ENCODE data around the gene MDN1. TPM values are rescaled to one million over a fixed set of nuclear protein-coding genes. Genes with fewer than 3 reads are reported as not detected.
"Not testable (repeated sequence)": the region's sequence is repeated elsewhere in the genome, so short reads cannot be mapped to it uniquely, and the experiment has no call there.

Gene MDN1
- total RNA-seq, 1 donor from 2014 or later: 44.1 TPM

DNA sequence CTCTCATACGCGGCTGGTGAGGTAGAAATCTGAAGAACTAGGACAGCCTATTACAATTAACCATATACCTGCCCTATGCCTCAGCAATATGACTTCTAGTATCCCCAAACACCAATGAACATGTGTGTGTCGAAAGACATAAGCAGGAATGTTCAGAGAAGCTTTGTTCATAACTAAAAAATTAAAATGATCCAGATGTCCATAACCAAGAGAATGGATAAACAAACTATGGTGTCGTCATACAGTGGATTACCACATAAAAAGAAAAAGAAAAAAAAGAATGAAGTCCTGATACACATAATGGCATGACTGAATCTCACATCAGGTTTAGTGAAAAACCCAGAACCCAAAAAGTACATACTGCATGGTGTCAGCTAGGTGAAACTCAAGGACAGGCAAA, 73.9 kb downstream of the MDN1 start:
- no peak overlapping the region for H3K27ac Mint-ChIP-seq
- H3K27me3 Mint-ChIP-seq: no peaks in the 10 kb centered on the region
- no peak for DNase-seq (ENCODE audit: low spot score, unreplicated experiment)
- no peak overlapping the region for H3K4me3 Mint-ChIP-seq (ENCODE audit: low read depth)
- TF ChIP-seq, protein P1, sequence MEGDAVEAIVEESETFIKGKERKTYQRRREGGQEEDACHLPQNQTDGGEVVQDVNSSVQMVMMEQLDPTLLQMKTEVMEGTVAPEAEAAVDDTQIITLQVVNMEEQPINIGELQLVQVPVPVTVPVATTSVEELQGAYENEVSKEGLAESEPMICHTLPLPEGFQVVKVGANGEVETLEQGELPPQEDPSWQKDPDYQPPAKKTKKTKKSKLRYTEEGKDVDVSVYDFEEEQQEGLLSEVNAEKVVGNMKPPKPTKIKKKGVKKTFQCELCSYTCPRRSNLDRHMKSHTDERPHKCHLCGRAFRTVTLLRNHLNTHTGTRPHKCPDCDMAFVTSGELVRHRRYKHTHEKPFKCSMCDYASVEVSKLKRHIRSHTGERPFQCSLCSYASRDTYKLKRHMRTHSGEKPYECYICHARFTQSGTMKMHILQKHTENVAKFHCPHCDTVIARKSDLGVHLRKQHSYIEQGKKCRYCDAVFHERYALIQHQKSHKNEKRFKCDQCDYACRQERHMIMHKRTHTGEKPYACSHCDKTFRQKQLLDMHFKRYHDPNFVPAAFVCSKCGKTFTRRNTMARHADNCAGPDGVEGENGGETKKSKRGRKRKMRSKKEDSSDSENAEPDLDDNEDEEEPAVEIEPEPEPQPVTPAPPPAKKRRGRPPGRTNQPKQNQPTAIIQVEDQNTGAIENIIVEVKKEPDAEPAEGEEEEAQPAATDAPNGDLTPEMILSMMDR (IDR thresholded peaks at IDR 0.05; ENCODE audit: unreplicated experiment): no peak
- H3K4me1 Mint-ChIP-seq (ENCODE audit: low read depth): peaks cover under 1% of the 10 kb centered on the region
- H3K9me3 Mint-ChIP-seq (ENCODE audit: low read depth): no peaks in the 10 kb centered on the region
- peaks cover 24% of the 10 kb centered on the region for H3K36me3 Mint-ChIP-seq (ENCODE audit: insufficient read depth)

DNA sequence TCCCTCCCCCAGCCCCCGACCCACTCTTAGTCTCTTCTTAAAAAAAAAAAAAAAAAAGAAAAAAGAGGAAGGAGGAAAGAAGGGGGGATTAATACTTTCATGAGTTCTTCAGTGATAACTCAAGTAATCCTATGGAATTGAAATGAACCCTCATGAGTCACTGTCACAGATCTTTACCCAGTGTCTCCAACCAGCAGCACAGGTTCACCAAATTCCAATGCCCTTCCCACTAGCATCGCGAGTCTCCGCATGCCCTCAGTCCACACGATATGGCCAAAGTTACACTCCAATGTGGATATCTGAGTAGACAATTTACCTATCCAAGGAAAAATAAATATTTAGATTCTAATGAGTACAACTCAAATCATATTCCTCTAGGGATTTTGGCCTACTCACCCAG, 74.5 kb downstream of the MDN1 start:
- TF ChIP-seq, protein P1 (IDR thresholded peaks at IDR 0.05; ENCODE audit: unreplicated experiment): no peak
- Mint-ChIP-seq H3K27me3 (no peaks in the 10 kb centered on the region), H3K4me1 (ENCODE audit: low read depth) (peaks cover 3% of the 10 kb centered on the region), H3K9me3 (ENCODE audit: low read depth) (no peaks in the 10 kb centered on the region), H3K4me3 (ENCODE audit: low read depth) (no peak overlapping the region), H3K27ac (no peak overlapping the region), H3K36me3 (ENCODE audit: insufficient read depth) (peaks cover 24% of the 10 kb centered on the region)
- DNase-seq (ENCODE audit: low spot score, unreplicated experiment): no peak

DNA sequence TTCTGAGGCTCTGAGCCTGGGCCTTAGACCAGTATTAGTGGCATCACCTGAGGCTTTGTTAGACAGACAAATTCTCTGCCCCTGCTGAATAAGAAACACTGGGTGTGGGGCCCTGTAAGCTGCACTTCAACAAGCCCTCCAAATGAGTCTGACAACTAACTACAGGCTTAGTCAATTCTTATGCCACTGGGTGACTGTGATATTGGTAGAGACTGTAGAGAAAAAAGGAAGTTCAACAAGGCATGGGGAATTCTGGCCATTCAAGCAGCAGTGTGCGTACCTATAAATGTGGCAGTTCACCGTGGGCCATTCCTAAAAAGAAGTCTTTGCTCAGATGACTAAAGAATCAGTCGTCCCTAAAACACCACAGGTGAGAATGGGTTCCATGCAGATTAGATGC, 82.7 kb downstream of the MDN1 start:
- Mint-ChIP-seq H3K36me3 (ENCODE audit: insufficient read depth) (peaks cover 28% of the 10 kb centered on the region), H3K27me3 (no peaks in the 10 kb centered on the region), H3K27ac (no peak overlapping the region), H3K4me1 (ENCODE audit: low read depth) (peaks cover 22% of the 10 kb centered on the region), H3K9me3 (ENCODE audit: low read depth) (no peaks in the 10 kb centered on the region), H3K4me3 (ENCODE audit: low read depth) (no peak overlapping the region)
- DNase-seq (ENCODE audit: low spot score, unreplicated experiment): no peak
- TF ChIP-seq, protein P1 (IDR thresholded peaks at IDR 0.05; ENCODE audit: unreplicated experiment): no peak

DNA sequence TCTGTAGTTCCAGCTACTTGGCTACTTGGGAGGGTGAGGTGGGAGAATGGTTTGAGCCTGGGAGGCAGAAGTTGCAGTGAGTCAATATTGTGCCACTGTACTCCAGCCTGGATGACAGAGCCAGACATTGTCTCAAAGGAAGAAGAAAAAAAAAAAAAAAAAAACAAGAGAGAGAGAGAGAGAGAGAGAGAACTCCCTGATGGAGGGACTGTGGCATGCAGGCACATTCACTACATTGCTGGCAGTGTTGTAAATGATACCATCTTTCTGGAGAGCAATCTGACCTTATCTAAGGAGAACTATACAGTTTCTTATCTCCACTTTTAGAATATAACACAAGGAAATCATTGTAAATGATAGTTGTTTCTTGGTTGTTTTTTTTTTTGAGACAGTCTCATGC, 85.1 kb downstream of the MDN1 start:
- no peak for DNase-seq (ENCODE audit: low spot score, unreplicated experiment)
- H3K27me3 Mint-ChIP-seq: no peaks in the 10 kb centered on the region
- H3K4me3 Mint-ChIP-seq (ENCODE audit: low read depth): no peak overlapping the region
- H3K27ac Mint-ChIP-seq: no peak overlapping the region
- H3K4me1 Mint-ChIP-seq (ENCODE audit: low read depth): peaks cover 18% of the 10 kb centered on the region
- peaks cover 33% of the 10 kb centered on the region for H3K36me3 Mint-ChIP-seq (ENCODE audit: insufficient read depth)
- H3K9me3 Mint-ChIP-seq (ENCODE audit: low read depth): no peaks in the 10 kb centered on the region
- TF ChIP-seq, protein P1 (IDR thresholded peaks at IDR 0.05; ENCODE audit: unreplicated experiment): no peak

DNA sequence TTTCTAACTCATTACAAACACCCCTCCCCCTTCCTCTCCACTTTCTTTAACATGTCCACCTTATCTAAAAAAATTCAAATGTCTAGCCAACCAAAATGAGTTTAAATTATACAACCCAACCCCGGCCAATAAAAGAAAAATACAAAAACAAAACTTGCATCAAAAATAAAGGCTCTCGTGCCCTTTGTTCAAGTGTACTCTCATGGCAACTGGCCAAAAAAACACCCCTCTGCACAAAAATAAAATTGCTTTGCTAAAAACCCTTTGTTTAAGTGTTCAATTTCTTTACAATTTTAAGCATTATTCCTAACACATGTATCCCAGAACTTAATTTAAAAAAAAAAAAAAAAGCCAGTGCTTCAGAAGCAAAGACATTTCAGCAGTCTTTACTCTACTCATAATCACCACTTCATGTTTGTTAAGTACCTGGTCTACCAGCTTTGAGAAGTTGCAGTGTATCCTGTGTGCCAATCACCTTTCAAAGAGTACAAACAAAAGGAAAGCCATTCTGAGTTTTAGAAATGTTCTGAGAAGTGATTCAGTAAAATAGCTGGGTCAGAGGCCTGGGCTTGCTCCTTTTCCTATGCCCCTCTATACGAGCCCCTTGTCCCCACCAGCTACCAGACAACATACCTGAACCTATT, 87.5 kb downstream of the MDN1 start:
- TF ChIP-seq, protein P1 (IDR thresholded peaks at IDR 0.05; ENCODE audit: unreplicated experiment): no peak
- Mint-ChIP-seq H3K36me3 (ENCODE audit: insufficient read depth) (peaks cover 32% of the 10 kb centered on the region), H3K27me3 (no peaks in the 10 kb centered on the region), H3K27ac (peak overlapping the region; percentile 27), H3K4me3 (ENCODE audit: low read depth) (no peak overlapping the region), H3K4me1 (ENCODE audit: low read depth) (peaks cover 8% of the 10 kb centered on the region), H3K9me3 (ENCODE audit: low read depth) (no peaks in the 10 kb centered on the region)
- DNase-seq (ENCODE audit: low spot score, unreplicated experiment): no peak

DNA sequence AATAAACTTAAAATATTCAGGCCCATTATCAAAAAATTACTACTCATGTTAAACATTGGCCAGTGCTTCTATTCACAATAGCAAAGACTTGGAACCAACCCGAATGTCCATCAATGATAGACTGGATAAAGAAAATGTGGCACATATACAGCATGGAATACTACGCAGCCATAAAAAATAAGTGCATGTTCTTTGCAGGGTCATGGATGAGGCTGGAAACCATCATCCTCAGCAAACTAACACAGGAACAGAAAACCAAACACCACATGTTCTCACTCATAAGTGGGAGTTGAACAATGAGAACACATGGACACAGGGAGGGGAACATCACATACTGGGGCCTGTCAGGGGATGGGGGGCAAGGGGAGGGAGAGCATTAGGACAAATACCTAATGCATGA, 88.3 kb downstream of the MDN1 start:
- H3K36me3 Mint-ChIP-seq (ENCODE audit: insufficient read depth): peaks cover 33% of the 10 kb centered on the region
- DNase-seq (ENCODE audit: low spot score, unreplicated experiment); H3K4me1 Mint-ChIP-seq (ENCODE audit: low read depth); H3K27ac Mint-ChIP-seq; H3K4me3 Mint-ChIP-seq (ENCODE audit: low read depth); H3K27me3 Mint-ChIP-seq; H3K9me3 Mint-ChIP-seq (ENCODE audit: low read depth): not testable (repeated sequence)

Data from progenitor cell of endocrine pancreas (in vitro differentiated cells).